DMS114 treated with DMSO at 0.1 percent for 48 hours (cell line): ENCODE data around the gene KLHL3.

ENCODE experiments used
- DNase-seq: peaks from one replicate; lab custom pipeline; 2025; ENCODE audit not compliant: unreplicated experiment; lab: John Stamatoyannopoulos, UW

Gene KLHL3

GRCh38 chr5:137635521-137635921 is 100.4 kb downstream of the KLHL3 start:
- no peak for DNase-seq

DNA sequence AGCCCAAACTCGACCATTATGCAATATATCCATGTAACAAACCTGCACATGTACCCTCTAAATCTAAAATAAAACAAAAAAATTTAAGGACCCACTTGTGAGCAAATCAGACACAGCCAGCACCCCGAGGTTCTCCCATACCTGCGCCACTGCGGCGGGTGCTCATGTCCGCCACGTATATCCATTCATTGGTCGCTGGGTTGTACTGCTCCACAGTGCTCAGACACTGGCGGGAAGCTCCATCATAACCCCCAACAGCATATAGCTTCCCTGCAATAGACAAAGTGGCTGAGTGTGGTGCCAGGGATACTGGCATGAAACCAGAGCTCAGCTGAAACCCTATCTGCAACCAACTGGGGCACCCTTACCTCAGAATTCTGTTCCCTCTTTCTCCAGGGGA is 102.0 kb downstream of the KLHL3 start:
- no peak for DNase-seq

DNA sequence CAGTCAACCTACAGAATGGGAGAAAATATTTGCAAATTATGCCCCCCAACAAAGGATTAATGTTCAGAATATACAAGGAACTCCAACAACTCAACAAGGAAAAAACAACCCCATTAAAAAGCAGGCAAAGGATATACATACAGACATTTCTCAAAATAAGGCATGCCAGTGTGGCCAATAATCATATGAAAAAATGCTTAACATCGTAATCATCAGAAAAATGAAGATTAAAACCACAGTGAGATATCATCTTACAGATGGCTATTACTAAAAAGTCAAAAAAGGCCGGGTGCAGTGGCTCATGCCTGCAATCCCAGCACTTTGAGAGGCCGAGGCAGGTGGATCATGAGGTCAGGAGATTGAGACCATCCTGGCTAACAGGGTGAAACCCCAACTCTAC is 103.2 kb downstream of the KLHL3 start:
- DNase-seq, result no peak

DNA sequence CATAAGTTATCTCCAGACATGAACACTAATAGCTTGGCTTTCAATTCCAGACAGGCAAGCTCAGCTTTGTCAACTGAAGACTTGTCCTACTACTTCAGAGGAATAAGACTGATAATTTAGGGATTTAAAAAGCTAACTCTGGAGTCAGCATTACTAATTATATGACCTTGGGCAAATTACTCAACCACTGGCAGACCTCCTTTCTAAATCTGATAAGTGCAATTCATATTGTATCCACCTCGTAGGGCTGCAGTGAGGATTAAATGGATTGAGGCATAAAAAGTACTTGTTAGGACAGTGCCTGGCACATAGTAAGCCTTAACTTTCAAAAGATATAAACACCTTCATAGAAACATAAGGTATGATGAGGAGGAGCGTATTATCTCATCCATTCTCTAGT is 104.4 kb downstream of the KLHL3 start:
- DNase-seq, result no peak

GRCh38 chr5:137630972-137631370 is 104.9 kb downstream of the KLHL3 start:
- DNase-seq, result no peak

- no peak for DNase-seq
Observed at GRCh38 chr5:137630216-137630971, 105.5 kb downstream of the KLHL3 start.

DNA sequence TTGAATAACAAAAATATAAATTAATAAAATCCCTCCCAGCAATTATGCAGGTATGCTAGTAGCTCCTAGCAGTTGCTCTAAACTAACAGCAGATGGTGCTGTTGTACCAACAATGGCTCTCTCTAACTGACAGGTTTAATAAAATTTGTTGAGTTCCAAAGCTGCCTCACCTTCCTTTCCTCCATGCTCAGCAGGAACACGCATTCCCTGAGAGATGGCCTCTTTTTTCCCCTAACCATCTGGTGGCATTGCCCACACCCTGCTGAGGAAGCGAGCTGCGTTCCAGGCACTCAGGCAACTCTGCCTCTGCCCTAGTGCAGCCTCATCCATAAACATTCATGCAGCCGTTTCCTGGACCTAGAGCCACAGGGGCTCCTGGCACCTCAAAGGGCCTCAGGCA is 106.2 kb downstream of the KLHL3 start:
- peak; percentile 37 for DNase-seq

DNA sequence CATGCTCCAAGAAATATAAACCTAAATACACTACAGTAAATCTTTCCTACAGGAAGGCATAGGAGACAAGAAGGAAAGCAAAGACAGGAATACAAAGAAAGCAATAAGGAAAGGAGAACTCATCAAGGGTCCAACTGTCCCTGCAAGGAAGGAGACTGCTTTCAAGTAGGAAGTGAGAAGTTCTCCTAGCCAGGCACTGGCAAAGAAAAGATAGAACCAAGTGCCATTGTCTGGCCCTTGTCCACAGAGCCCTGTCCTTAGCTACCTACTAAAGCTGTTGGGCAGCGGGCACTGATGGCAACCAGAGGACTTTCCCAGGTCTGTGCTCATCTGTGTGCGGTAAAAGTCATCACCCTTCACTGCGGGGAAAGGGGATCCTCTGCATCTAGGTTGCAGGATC is 108.2 kb downstream of the KLHL3 start:
- DNase-seq, result no peak

DNA sequence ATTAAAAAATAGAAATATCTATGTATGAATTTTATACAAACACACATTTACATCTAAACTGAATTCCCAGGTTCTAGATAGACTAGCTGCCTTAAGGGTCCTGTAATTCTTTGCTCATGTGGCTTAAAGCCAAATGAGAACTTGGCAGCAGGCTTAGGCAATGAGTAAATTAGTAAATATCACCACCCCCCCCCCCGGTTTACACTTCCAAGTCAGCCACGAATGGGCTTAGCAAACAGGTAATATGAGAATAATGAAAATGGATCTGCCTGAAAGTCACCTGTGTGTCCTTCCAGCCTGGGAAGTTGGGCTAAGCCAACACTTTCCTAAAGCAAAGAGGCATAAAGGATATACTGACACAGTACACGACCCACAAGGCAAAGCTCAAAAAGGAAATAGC is 108.6 kb downstream of the KLHL3 start:
- DNase-seq, result no peak

GRCh38 chr5:137624786-137625349 is 111.0 kb downstream of the KLHL3 start:
- no peak for DNase-seq

GRCh38 chr5:137622850-137623249 is 113.0 kb downstream of the KLHL3 start:
- DNase-seq, result no peak

DNA sequence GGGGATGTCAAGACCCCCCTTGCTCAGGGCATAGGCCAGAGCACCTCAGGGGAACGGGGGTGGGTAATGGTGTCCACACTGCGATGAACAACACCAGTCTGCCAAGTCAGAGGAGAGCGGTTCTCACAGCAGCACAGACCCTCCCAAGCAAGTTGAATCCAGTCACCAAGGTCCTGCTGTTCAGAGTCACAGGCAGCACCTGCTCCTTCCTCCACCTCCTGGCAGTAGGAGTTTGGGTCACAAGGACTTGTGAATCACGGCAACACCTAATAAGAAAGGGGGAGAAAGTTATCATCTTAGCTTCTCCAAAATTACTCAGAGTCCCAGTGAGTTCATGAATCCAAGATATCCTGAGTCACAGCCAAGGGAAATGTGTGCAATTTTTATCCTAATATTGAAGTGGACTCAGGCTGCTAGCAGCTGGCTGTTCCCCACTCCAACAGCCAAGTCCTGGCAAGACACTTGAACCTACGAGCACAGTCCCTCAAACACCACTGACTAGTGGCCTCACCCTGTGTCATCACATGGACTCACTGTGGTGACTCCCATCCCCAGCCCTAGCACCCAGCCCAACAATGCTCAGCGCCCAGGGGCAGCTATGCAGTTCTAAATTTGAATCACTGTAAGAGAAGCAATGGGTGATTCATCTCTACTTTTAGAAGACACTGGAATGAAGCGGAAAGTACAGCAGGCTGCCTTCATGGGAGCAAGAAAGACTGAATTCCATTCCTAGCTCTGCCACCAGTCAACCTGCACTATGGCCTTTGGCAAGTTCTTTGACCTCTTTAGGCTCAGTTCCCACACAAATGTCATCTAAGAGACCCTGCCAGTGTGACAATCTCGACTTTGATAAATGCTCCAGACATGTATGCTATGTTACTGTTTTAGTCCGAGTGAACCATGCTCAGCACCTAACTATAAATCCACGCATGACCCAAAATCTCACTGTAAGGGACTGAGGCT is 113.7 kb downstream of the KLHL3 start:
- no peak for DNase-seq

GRCh38 chr5:137621306-137621705 is 114.6 kb downstream of the KLHL3 start:
- DNase-seq, result no peak

DNA sequence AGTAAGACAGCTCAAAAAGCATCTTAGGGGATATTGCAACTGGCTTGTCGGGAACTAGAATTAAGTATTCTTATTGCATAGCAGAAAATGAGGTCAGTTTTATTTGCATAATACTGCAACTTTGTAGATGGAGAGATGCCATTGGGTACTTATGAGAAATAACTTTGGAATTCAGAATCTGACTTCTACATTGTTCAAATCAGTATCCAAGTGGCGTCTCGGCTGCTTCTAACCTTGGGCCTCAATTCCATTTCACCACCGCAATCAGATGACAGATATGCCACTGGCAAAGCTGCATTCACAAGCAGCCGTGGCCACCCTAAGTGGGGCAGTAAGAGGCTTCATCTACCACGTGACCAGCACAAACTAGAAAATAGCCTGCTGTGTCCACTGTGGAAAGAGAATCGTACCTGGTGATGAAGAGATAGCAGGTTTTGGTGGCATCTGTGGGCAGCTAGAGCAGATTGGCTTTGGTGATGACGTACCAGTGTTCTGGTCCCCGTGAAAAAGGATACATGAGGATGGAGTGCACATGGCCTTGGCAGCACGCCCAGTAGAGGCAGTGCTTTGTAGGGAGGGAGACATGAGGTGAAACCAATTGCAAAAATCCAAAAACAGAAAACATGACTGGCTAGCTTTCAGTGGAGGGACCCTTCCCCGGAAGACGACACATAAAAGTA is 116.6 kb downstream of the KLHL3 start:
- no peak for DNase-seq

- no peak for DNase-seq
Observed at GRCh38 chr5:137618476-137618875, 117.4 kb downstream of the KLHL3 start.

- DNase-seq, result no peak
Observed at GRCh38 chr5:137617528-137618205, 118.2 kb downstream of the KLHL3 start.

DNA sequence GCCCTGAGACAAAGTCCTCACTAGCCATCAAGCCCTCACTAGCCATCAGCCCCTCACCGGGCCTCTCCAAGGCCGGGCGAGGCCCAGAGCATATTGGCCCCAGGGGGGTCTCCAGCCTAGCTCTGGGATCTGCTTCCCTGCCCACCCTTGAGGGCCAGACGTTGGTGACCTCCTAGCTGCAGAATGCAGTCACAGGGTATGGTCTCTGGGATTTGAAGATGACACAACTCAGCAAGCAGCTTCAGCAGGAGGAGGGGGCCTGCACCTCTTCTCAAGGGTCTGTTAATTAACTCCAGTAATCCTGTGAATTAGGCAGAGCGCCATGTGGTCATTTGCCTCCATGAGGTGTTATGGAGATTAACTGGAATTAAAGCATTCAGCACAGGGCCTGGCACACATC is 119.8 kb downstream of the KLHL3 start:
- no peak for DNase-seq

- DNase-seq, result no peak
Observed at GRCh38 chr5:137615171-137615775, 120.6 kb downstream of the KLHL3 start.

DNA sequence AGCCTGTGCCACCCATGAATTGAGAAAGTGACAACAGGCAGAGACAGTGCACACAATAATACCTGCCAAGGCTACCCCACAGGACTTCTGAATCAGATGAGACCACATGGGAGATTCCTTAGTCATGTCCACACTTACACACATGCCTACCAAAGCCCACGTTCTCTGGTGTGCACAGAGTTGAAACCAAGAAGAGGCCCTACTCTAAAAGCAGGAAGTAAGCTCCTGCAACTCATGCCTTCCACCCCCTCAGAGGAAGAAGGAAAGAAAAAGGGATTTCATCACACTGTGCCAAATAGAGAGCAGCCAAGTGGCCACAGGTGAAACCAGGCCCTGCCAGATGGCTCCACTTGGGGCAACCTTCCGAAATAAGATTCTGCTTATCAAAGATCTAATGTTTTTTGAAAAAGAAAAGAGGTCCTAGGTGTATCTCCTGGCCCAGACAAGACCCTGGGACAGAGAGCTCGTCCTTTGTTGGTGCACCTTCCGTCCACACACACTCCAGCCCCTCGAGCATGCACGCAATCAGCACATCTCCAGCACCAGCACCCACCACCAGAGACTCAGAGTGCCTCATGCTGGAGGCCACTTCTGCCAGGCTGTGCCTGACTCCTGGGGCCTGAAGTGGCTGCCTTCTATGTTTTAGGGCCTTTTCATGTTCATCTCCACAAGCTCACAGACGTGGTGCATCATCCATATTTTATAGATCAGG is 122.2 kb downstream of the KLHL3 start:
- DNase-seq, result no peak

GRCh38 chr5:137612576-137612975 is 123.3 kb downstream of the KLHL3 start:
- no peak for DNase-seq
